ENCODE measurements around the gene HOOK1.
"Not testable (repeated sequence)": the region's sequence is repeated elsewhere in the genome, so short reads cannot be mapped to it uniquely, and the experiment has no call there.

Gene HOOK1

DNA sequence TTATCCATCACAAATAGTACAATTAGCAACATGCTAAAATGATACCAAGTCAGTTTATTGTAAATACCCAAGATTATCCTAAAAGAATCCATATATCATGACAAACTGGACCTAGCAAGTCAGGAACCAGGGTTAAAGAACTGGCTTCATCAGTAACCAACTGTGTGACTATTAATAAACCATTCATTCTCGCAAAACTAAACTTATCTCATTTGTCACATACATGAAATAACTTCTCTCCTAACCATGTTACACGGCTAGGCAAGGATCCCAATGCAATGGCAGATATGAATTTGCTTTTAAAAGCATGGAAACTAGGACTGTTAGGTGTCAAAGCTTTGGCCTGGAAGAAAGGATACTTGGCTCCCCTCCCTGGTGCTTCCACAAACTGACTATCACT is 82.4 kb downstream of the HOOK1 start:
- no peak for DNase-seq

DNA sequence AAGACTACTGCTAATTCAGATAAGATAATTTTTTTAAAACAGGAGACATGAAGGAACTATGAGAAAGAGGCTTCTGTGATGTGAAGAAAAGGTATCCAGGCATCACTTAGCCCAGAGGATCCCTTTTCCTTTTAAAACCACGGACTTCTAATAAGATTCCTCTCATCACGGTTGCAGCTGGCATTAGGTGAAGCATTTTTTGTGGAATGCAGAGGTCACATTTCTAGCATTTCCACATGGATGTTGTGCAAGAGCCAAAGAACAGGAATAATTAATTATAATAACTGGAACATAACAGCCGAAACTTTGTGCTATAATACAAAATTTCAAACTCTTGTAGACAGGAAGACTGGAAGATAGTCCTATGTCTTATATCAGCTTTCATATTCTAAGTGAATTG is 84.2 kb downstream of the HOOK1 start:
- no peak for DNase-seq

DNA sequence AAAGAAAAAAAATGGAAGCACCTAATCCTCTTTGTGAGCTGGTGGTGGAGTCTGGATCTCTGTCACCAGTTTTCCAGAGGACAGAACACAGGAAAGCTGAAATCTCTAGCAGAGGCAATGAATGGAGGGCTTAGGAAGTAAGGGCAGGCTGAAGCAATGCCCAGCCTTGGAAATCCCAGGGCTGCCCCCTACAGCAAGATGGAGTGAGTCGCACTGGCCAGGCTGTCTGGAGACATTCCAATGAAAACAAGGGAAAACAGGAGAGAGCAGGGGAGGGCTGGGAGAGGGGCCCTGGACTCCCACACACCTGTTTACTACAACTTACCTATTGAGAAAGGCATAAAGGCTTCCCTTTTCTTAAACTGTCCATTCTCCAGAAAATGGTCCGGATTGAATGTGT is 85.9 kb downstream of the HOOK1 start:
- DNase-seq = no peak

DNA sequence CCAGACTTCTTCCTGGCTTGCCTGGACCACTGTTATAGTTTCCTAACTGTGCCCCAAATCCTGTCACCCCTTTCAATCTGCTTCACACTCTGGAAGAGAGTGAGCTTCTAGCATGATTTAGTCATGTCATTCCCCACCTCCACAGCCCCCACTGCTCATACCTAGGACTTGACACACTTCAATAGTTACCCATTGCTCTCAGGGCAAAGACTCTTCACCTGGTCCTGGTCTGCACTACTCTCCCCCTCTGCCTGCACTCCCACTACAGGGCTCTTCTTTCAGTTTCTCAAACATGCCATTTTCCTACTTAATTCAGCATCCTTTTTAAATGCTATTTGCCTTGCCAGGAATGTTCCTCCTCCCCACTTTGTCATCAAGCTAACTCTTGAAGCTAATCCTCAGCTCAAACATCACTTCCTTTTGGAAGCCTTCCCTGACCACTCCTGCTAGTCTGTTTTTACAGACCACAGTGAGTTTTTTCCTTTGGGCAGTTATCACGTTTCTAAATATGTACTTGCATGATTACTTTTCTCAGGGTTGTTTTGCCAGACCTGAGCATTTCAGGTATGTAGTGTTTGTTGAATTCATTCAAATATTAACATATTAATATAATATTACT is 87.1 kb downstream of the HOOK1 start:
- no peak for DNase-seq

DNA sequence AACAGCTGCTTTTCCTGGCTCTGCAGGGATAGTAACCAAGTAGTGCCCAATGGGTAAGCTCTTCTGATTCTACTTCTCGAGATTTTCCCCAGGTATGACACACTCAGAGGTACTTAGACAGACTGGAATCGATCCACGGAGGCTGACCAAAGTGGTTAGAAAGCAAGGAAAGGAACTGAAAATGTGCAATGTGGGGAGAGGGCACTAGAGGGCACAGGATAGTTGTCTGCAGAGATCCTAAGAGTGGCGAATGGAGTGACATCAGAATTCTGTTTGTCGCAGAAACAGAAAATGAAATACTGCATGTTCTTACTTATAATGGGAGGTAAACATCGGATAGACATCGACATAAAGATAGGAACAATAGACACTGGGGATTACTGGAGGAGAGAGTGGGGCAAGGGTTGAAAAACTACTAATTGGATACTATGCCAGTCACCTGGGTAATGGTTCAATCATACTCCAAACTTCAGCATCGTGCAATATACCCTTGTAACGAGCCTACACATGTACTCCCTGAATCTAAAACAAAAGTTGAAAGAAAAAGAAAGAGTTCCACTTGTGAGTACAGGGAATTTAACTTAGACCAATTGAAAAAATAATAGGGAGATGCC is 88.5 kb downstream of the HOOK1 start:
- peak; percentile 9 to 10 for DNase-seq

DNA sequence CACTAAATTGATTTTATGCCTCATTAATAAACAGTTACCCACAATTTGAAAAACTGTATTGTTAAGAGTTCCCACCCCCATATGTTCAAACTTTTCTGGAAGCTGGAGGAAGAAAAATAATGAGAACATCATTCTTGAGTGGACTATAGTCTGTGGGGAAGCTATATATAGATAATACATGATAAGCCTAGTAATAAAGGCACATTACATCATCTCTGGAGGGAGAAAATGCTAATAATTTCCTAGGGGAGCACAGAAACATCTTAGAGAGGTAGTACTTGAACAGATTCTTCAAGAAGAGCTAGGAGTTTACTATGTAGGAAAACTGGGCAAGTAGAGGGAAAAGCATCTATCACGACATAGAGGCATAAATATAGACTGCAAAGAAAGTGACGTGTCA is 92.2 kb downstream of the HOOK1 start:
- DNase-seq = no peak

DNA sequence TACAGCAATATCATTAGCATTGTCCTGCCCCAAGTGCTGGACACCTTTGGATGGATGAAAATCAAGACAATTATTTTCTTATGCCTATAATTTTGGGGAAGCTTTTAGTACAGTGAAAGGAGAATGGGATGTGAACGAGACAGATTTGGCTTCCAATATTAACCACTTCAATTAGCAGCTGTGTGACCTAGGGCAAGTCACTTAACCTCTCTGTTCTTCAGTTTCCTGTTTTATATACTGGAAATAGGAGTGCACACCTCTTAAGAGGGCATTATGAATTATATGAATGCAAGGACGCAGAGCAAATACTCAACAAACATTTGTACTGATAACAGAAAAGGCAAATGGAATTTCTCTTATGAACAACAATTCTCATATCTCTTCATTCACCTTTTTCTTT is 93.3 kb downstream of the HOOK1 start:
- no peak for DNase-seq

DNA sequence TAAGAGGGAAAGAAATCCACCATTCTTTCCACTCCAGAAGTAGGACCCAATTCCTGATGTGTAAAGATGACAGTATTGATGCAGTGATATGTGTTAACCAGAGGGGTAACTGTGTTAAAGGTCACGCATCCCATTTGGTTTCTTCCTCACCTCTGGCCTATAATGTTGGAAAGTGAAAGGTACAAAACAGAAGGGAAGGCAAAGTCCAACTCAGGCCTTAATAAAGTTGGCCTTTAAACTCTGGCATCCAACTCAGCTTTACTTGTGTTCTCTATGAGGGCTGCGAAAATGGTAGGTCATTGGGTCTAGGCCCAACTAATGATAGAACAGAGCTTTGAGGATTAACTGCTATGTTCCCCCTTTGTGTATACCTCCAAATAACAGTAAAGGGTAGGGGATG is 93.9 kb downstream of the HOOK1 start:
- no peak for DNase-seq

DNA sequence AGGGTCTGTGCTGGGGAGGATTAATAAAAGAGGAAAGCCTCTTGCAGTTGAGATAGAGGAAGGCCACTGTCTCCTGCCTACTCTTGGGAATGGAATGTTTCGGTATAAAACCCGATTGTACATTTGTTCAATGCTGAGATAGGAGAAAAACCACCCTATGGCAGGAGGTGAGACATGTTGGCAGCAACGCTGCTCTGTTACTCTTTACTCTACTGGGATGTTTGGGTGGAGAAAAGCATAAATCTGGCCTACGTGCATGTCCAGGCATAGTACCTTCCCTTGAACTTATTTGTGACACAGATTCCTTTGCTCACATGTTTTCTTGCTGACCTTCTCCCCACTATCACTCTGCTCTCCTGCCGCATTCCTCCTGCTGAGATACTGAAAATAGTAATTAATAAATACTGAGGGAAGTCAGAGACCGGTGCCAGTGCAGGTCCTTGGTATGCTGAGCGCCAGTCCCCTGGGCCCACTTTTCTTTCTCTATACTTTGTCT is 100.1 kb downstream of the HOOK1 start:
- DNase-seq = not testable (repeated sequence)

DNA sequence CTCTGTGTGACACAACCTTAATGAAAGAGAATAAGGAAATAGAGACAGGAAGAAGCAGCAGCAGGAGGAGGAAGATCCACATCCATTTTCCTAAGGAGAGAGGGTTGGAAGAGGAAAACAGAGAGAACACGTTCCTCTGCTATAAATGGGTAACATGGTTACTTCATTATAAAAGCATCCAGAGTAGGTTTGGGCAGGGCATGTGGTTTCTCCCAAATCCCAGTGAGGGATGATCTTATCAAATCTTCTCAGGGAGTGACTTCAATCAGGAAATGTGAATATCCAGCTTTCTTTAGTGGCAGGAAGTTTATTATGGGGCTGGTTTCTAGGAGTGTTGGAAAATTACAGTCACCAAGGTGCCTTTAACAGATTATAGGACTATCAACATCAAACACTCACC is 100.8 kb downstream of the HOOK1 start:
- no peak for DNase-seq

DNA sequence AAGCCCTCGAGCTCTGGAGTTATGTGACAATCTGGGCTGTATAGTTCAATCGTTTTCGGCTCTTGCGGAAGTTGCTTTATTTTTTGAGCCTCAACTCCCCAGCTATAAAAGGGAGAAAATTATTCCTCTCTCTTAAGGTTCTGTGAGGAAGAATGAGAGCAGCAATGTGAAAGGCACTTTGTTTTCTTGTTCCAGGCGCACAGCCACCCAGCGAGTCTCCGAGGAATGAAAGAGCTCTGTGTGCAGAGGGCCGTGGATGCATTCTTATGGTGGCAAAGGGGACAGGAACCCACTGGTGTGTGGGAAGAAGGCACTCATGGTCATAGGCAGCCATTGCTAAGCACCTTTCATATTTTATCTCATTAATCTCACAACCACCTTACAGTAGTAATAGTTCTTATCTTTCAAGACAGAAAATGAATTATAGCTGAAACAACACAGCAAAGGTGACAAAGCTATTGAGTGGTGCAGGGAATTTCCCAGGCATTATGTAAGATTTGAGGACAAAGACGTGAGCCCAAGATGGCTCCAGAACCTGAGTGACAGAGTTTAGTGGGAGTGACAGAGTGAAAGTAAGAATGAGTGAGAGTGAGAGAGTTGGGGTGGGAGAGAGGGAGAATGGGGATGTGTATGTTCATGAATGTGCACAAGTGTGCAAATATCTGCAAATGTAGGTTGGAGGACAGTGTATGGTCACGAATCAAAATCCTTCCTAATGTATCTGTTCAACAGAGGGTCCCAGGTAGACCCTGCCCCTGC is 102.5 kb downstream of the HOOK1 start:
- DNase-seq = no peak

DNA sequence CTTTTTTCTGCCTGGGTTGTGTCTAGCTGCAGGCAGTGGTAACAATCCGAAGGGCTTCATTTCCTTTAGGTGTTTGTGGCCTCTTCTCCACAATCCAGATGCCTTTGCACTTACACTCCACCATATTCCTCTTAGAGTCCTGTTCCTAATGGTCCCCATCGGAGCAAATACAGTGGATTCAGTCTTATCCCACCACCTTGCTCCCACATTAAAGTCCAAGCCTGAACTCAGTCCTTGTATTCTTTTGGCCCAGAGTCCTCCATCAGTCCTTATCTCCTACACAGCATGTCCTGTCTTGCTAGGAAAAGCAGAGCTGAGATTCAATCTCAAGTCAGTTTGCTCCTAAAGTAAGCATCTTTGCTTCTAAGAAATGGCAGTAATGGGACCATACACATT is 103.0 kb downstream of the HOOK1 start:
- no peak for DNase-seq

DNA sequence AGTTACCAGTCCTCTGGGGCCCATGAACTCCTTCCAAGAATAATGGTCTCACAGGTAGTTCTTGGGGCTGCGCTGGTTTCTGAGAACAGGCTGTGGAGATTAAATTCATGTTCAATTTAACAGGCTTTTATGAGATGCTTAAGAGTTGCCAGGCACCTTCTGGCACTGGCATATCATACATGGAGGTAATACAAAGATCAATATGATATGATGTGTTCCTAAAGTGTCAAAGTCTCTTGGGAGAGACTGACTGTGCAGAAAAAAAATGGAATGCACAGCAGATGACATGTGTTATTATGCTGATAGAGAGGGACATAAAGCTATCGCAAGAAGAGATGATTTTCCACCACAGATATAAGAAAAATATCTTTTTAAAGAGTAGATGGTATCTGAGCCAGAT is 105.0 kb downstream of the HOOK1 start:
- no peak for DNase-seq

DNA sequence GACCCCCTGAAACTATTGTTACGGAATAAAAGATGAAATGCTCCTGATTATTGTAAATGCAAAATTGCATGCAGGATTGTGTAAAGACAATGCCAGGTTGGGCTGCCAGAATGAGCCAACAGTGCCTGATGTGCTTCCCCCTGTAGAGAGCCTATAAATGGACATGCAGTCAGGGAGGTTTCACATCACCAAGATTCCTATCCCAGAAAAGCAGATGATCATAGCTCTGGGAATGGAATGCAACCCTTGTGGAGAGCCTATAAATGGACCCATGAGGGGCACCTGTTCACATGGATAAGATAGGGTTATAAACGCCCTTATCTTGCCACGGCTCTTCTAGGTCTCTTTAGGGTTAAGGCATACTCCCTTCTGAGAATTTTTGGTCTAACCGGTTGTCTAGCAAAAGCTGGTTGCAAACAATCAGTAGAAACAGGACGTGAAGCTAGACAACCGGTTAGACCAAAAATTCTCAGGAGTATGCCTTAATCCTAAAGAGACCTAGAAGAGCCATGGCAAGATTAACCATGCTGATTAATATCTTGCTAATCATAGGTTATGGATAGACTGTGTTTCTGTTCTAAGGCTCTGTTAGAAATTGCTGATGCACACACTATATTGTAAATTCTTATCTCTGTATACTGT is 106.6 kb downstream of the HOOK1 start:
- not testable (repeated sequence) for DNase-seq

DNA sequence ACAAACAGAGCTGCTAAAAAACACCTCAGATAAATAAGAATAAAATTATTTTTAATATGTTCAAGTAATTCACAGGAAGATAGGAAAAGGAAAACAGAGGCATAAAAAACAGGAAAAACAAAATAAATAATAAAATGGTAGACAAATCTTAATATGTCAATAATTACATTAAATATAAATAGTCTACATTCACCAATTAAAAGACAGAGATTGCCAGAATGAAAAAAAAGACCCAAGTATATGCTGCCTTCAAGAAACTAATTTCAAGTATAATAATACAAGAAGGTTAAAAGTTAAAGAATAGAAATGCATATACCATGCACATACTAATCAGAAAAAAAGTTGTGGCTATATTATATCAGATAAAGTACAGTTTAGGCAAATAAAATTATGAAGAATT is 109.9 kb downstream of the HOOK1 start:
- DNase-seq = no peak
